LNCAP (cell line): ENCODE measurements around the gene SLC17A3.

Experiments used
- CTCF ChIP-seq: fragments of 450-650 bp; IDR thresholded peaks from 2 replicates; pipeline ENCODE4 v1.5.1; 2017; ENCODE audit warnings: mild to moderate bottlenecking

SLC17A3 gene

GRCh38 chr6:25875926-25876602 lies 2.0 kb upstream of the SLC17A3 start:
- TF ChIP-seq CTCF = no peak

- no peak for TF ChIP-seq CTCF
Observed at GRCh38 chr6:25875563-25875905, 1.5 kb upstream of the SLC17A3 start.

- no peak for TF ChIP-seq CTCF
Observed at GRCh38 chr6:25874822-25875562, 949 bp upstream of the SLC17A3 start.

- TF ChIP-seq CTCF = no peak
Observed at GRCh38 chr6:25872814-25873213, 1.2 kb downstream of the SLC17A3 start.

- no peak for TF ChIP-seq CTCF
Observed at GRCh38 chr6:25869840-25870239, 4.2 kb downstream of the SLC17A3 start.

- no peak for TF ChIP-seq CTCF
Observed at GRCh38 chr6:25868436-25869183, 5.4 kb downstream of the SLC17A3 start.

- TF ChIP-seq CTCF = no peak
Observed at GRCh38 chr6:25866011-25866410, 8.0 kb downstream of the SLC17A3 start.
